Measurements from ENCODE around the gene DCBLD1. TPM values are rescaled to one million over a fixed set of nuclear protein-coding genes. Genes with fewer than 3 reads are reported as not detected.
"Not testable (repeated sequence)": the region's sequence is repeated elsewhere in the genome, so short reads cannot be mapped to it uniquely, and the experiment has no call there.

Gene DCBLD1
- total RNA-seq, 4 donors from 2014 or later = 6.5 to 36.9 (median 11.2) TPM

GRCh38 chr6:117514655-117515054 lies 32.2 kb downstream of the DCBLD1 start:
- no peak for ATAC-seq (ENCODE audit: low FRiP score)
- TF ChIP-seq CTCF (IDR thresholded peaks at IDR 0.05) = no peak

GRCh38 chr6:117515326-117515725 lies 32.9 kb downstream of the DCBLD1 start:
- no peak for TF ChIP-seq CTCF (IDR thresholded peaks at IDR 0.05)
- DNase-seq (ENCODE audit: low spot score) (no peak), ATAC-seq (ENCODE audit: low FRiP score) (no peak)

More at GRCh38 chr6:117514655-117515054, 32.2 kb downstream of the DCBLD1 start:
- no peak for DNase-seq (ENCODE audit: low spot score)

GRCh38 chr6:117517995-117518394 lies 35.5 kb downstream of the DCBLD1 start:
- not testable (repeated sequence) for DNase-seq (ENCODE audit: low spot score); ATAC-seq (ENCODE audit: low FRiP score)

- DNase-seq (ENCODE audit: low spot score) = no peak
Observed at GRCh38 chr6:117518870-117519269, 36.4 kb downstream of the DCBLD1 start.

GRCh38 chr6:117520603-117521395 lies 38.3 kb downstream of the DCBLD1 start:
- ATAC-seq (ENCODE audit: low FRiP score) = no peak
- DNase-seq (ENCODE audit: low spot score) = no peak
- no peak for TF ChIP-seq CTCF (IDR thresholded peaks at IDR 0.05)

More at GRCh38 chr6:117518870-117519269, 36.4 kb downstream of the DCBLD1 start:
- no peak for TF ChIP-seq CTCF (IDR thresholded peaks at IDR 0.05)
- no peak for ATAC-seq (ENCODE audit: low FRiP score)

- DNase-seq (ENCODE audit: low spot score) = no peak
- no peak for TF ChIP-seq CTCF (IDR thresholded peaks at IDR 0.05)
- ATAC-seq (ENCODE audit: low FRiP score) = no peak
Observed at GRCh38 chr6:117521791-117522502, 39.5 kb downstream of the DCBLD1 start.

- DNase-seq (ENCODE audit: low spot score) (no peak), ATAC-seq (ENCODE audit: low FRiP score) (no peak)
- no peak for TF ChIP-seq CTCF (IDR thresholded peaks at IDR 0.05)
Observed at GRCh38 chr6:117525607-117526006, 43.1 kb downstream of the DCBLD1 start.

Measured in omental fat pad (tissue), 4 donors.